K562 (cell line): ENCODE data around the gene SPATA2. TPM values are rescaled to one million over a fixed set of nuclear protein-coding genes. Genes with fewer than 3 reads are reported as not detected.

Experiments used
- C11orf30 ChIP-seq: fragments of 450-650 bp; IDR thresholded peaks from 2 replicates; pipeline ENCODE4 v1.6.1; 2016; ENCODE audit warnings: low read depth, mild to moderate bottlenecking
- CREB1 ChIP-seq, 2 experiments: sonication (generic) in 1 of 2; formaldehyde crosslinking in 1 of 2; IDR thresholded peaks; 2 replicates each; pipeline versions ENCODE4 v1.6.1 to v1.8.0; 2012 to 2022; ENCODE audit warnings: inconsistent platforms in 1 of 2, mild to moderate bottlenecking in 1 of 2, missing genetic modification reagents in 1 of 2, moderate library complexity in 1 of 2
- CXXC5 ChIP-seq: fragments of 250-450 bp; sonication (Bioruptor Pico); IDR thresholded peaks from 2 replicates; pipeline ENCODE4 v1.8.0; 2022; ENCODE audit warnings: inconsistent platforms, mild to moderate bottlenecking, moderate library complexity
- HNRNPLL ChIP-seq: fragments of 200-400 bp; formaldehyde crosslinking; IDR thresholded peaks from 2 replicates; pipeline ENCODE4 v1.6.1; 2017; ENCODE audit warnings: low read length, low read depth, mild to moderate bottlenecking; ENCODE audit not compliant: poor library complexity, severe bottlenecking
- ILF3 ChIP-seq: fragments of 450-650 bp; IDR thresholded peaks from 2 replicates; pipeline ENCODE4 v1.6.1; 2018; ENCODE audit warnings: antibody characterized with exemption, mild to moderate bottlenecking, moderate library complexity, borderline replicate concordance
- IRF9 ChIP-seq: fragments of 450-650 bp; IDR thresholded peaks from 2 replicates; pipeline ENCODE4 v1.6.1; 2016; ENCODE audit warnings: missing biosample characterization, missing genetic modification characterization
- NCOA1 ChIP-seq: fragments of 450-650 bp; IDR thresholded peaks from 2 replicates; pipeline ENCODE4 v1.6.1; 2016; ENCODE audit warnings: low read depth
- NKRF ChIP-seq: fragments of 450-650 bp; IDR thresholded peaks from 2 replicates; pipeline ENCODE4 v1.6.1; 2016; ENCODE audit warnings: borderline replicate concordance
- NR4A1 ChIP-seq, 2 experiments: fragments of 250-450 bp in 1 of 2; fragments of 450-650 bp in 1 of 2; sonication (Bioruptor Pico) in 1 of 2; IDR thresholded peaks; 2 replicates each; pipeline versions ENCODE4 v1.4.0 to v1.6.1; 2016 to 2020; ENCODE audit warnings: mild to moderate bottlenecking in 2 of 2, missing compliant biosample characterization in 1 of 2, missing genetic modification characterization in 1 of 2, moderate library complexity in 1 of 2
- SMAD1 ChIP-seq: fragments of 150-350 bp; IDR thresholded peaks from 2 replicates; pipeline ENCODE4 v1.6.1; 2014; ENCODE audit warnings: low read length, low read depth; ENCODE audit not compliant: partially characterized antibody
- SMARCA4 ChIP-seq: fragments of 450-650 bp; IDR thresholded peaks from 2 replicates; pipeline ENCODE4 v1.6.1; 2016
- SUPT5H ChIP-seq: fragments of 450-650 bp; IDR thresholded peaks from 2 replicates; pipeline ENCODE4 v1.6.1; 2016
- TAF1 ChIP-seq: IDR thresholded peaks from 2 replicates; pipeline ENCODE4 v1.6.1; 2011; ENCODE audit warnings: mild to moderate bottlenecking, low read length, moderate library complexity; ENCODE audit not compliant: insufficient read depth, control insufficient read depth, severe bottlenecking; ENCODE audit errors: extremely low read depth
- XRCC5 ChIP-seq: fragments of 200-400 bp; formaldehyde crosslinking; IDR thresholded peaks from 2 replicates; pipeline ENCODE4 v1.6.1; 2017; ENCODE audit warnings: low read depth, mild to moderate bottlenecking, low read length
- ZNF124 ChIP-seq: sonication (generic); formaldehyde crosslinking; IDR thresholded peaks from 2 replicates; pipeline ENCODE4 v1.8.1; 2022; ENCODE audit warnings: missing genetic modification reagents
- ZNF79 ChIP-seq: fragments of 250-450 bp; sonication (Bioruptor Pico); IDR thresholded peaks from 2 replicates; pipeline ENCODE4 v1.4.0; 2020; ENCODE audit warnings: low read depth, mild to moderate bottlenecking, moderate library complexity
- polyA plus RNA-seq, 8 experiments: library from polyadenylated mRNA; depleted of rRNA in 4 of 8; stranded (reverse) in 5 of 8; unstranded in 3 of 8; fragments of >200 nt; fragmentation: Nextera tagmentation in 2 of 8; fragmentation: Illumina TruSeq in 1 of 8; extraction: Ambion mirVana in 2 of 8; extraction: Trizol in 1 of 8; gene quantifications; 2 replicates each; pipeline versions ENCODE4 v1.2.1 to v1.2.3, GENCODE V29; 2011 to 2014; ENCODE audit warnings: inconsistent platforms in 1 of 8, missing spikeins in 1 of 8
- total RNA-seq, 7 experiments: library from RNA; depleted of rRNA in 6 of 7; stranded (reverse); fragments of >200 nt in 6 of 7; fragmentation: Illumina TruSeq in 2 of 7; extraction: Trizol in 2 of 7; gene quantifications; 2 replicates each; pipeline versions ENCODE4 v1.2.1 to v1.2.3, GENCODE V29; 2011 to 2021; ENCODE audit warnings: low replicate concordance in 1 of 7
- TF ChIP-seq, protein P1 (sequence below): fragments of 450-650 bp; formaldehyde crosslinking; IDR thresholded peaks from 2 replicates; pipeline ENCODE4 v1.4.0; 2022; ENCODE audit warnings: missing genetic modification characterization
- TF ChIP-seq, protein P2 (sequence below): IDR thresholded peaks from 3 replicates; pipeline ENCODE4 v1.6.1; 2011; ENCODE audit warnings: borderline replicate concordance, mild to moderate bottlenecking, moderate library complexity; ENCODE audit not compliant: insufficient read length; ENCODE audit errors: extremely low read depth

SPATA2 gene
- total and polyA plus RNA-seq, 9 of the 15 experiments (the other 6 are each of a cell fraction or from before 2014, with no cell fraction given) = 0.46 to 8.2 (median 2.7) TPM

GRCh38 chr20:49936153-49937026 is 21.1 kb upstream of the SPATA2 start, which contains the start of gene RNF114 (continued):
- TF ChIP-seq XRCC5 (no peak; the same call in 1 of the 2 replicates), CXXC5 (CRISPR knock-in tag) (peak; percentile 77), NKRF (peak; percentile 86; the same call in 1 of the 2 replicates), HNRNPLL (peak; percentile 83), NCOA1 (no peak), TAF1 (peak; percentile 92), CREB1 (IDR thresholded peaks at IDR 0.05) (peak; percentile 54), CREB1 (CRISPR knock-in tag; IDR thresholded peaks at IDR 0.05) (0 out of 2 replicates have a peak, but pooled peaks have one; percentile 47), IRF9 (no peak), ZNF79 (CRISPR knock-in tag) (no peak), SMARCA4 (no peak), C11orf30 (peak; percentile 70), NR4A1 (CRISPR knock-in tag; IDR thresholded peaks at IDR 0.05) (no peak), NR4A1 (tag; IDR thresholded peaks at IDR 0.05) (0 out of 2 replicates have a peak, but pooled peaks have one; percentile 16), SUPT5H (peak; percentile 90), ZNF124 (CRISPR knock-in tag) (no peak), ILF3 (no peak), SMAD1 (no peak)
- TF ChIP-seq, protein P1, sequence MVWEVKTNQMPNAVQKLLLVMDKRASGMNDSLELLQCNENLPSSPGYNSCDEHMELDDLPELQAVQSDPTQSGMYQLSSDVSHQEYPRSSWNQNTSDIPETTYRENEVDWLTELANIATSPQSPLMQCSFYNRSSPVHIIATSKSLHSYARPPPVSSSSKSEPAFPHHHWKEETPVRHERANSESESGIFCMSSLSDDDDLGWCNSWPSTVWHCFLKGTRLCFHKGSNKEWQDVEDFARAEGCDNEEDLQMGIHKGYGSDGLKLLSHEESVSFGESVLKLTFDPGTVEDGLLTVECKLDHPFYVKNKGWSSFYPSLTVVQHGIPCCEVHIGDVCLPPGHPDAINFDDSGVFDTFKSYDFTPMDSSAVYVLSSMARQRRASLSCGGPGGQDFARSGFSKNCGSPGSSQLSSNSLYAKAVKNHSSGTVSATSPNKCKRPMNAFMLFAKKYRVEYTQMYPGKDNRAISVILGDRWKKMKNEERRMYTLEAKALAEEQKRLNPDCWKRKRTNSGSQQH = 0 out of 2 replicates have a peak, but pooled peaks have one; percentile 8
- TF ChIP-seq, protein P2, sequence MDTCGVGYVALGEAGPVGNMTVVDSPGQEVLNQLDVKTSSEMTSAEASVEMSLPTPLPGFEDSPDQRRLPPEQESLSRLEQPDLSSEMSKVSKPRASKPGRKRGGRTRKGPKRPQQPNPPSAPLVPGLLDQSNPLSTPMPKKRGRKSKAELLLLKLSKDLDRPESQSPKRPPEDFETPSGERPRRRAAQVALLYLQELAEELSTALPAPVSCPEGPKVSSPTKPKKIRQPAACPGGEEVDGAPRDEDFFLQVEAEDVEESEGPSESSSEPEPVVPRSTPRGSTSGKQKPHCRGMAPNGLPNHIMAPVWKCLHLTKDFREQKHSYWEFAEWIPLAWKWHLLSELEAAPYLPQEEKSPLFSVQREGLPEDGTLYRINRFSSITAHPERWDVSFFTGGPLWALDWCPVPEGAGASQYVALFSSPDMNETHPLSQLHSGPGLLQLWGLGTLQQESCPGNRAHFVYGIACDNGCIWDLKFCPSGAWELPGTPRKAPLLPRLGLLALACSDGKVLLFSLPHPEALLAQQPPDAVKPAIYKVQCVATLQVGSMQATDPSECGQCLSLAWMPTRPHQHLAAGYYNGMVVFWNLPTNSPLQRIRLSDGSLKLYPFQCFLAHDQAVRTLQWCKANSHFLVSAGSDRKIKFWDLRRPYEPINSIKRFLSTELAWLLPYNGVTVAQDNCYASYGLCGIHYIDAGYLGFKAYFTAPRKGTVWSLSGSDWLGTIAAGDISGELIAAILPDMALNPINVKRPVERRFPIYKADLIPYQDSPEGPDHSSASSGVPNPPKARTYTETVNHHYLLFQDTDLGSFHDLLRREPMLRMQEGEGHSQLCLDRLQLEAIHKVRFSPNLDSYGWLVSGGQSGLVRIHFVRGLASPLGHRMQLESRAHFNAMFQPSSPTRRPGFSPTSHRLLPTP = peak; percentile 54
